Measurements from ENCODE around the gene ATP6AP1.

- TF ChIP-seq GATA3 (IDR thresholded peaks at IDR 0.05; ENCODE audit: low read depth, low read length) (no peak), GATA2 (IDR thresholded peaks at IDR 0.05; ENCODE audit: low read depth, low read length) (no peak)
Measured at GRCh38 chrX:154433605-154434004, 5.1 kb downstream of the ATP6AP1 start.
